ENCODE results near the gene DISC1.

GRCh38 chr1:231678011-231678432, 51.4 kb downstream of the DISC1 start:
- TF ChIP-seq CTCF (IDR thresholded peaks at IDR 0.05) (no peak), POLR2A (IDR thresholded peaks at IDR 0.05) (no peak)
